ENCODE data around the gene ALPK1.

The ALPK1 gene

DNA sequence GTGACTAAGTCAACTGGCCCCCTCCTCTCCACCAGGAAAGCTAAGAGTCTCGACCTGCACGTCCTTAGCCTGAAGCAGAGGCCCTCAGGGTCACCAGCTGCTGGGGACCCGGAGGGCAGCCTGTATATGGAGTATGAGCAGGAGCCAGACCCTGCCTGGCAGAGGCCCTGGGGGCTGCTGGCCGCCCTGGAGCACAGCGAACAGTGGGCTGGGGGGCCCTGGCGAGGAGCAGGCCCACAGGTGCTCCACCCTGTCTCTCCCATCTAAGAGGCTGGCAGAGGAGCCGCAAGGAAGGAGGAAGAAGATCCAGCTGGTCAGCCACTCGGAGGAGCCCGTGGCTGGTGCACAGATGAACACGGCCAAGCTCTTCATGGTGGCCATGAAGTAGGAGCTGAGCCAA lies 61.2 kb downstream of the ALPK1 start:
- TF ChIP-seq, protein P1, sequence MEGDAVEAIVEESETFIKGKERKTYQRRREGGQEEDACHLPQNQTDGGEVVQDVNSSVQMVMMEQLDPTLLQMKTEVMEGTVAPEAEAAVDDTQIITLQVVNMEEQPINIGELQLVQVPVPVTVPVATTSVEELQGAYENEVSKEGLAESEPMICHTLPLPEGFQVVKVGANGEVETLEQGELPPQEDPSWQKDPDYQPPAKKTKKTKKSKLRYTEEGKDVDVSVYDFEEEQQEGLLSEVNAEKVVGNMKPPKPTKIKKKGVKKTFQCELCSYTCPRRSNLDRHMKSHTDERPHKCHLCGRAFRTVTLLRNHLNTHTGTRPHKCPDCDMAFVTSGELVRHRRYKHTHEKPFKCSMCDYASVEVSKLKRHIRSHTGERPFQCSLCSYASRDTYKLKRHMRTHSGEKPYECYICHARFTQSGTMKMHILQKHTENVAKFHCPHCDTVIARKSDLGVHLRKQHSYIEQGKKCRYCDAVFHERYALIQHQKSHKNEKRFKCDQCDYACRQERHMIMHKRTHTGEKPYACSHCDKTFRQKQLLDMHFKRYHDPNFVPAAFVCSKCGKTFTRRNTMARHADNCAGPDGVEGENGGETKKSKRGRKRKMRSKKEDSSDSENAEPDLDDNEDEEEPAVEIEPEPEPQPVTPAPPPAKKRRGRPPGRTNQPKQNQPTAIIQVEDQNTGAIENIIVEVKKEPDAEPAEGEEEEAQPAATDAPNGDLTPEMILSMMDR (conservative IDR thresholded peaks at IDR 0.05): no peak
- H3K27ac ChIP-seq: no peak overlapping the region

DNA sequence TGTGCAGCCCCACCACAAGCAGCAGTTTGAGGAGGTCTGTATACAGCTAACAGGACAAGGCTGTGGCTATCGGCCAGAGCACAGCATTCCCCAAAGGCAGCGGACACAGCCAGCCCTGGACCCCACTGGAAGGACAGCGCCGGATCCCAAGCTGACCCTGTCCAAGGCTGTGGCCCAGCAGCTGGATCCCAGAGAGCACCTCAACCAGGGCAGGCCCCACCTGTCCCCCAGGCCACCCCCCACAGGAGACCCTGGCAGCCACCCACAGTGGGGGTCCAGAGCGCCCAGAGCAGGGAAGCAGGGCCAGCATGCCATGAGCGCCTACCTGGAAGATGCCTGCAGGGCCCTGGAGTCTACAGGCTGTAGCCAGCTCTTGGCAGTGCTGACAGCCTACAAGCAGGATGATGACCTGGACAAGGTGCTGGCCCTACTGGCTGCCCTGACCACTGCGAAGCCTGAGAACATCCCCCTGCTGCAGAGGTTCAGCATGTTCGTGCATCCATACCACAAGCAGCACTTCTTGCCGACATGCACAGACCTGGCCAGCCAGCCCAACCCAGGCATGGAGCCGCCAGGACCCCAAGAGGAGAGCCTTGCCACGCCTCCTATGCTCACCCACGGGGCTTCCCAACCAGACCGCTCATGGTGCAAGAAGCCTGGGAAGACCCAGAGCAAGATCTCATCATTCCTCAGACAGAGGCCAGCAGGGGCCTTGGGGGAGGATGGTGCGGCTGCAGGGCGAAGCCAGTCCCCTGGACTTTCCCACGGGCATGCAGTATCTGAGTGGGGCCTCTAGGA lies 62.0 kb downstream of the ALPK1 start:
- no peak overlapping the region for H3K27ac ChIP-seq
- TF ChIP-seq, protein P1 (conservative IDR thresholded peaks at IDR 0.05): no peak

DNA sequence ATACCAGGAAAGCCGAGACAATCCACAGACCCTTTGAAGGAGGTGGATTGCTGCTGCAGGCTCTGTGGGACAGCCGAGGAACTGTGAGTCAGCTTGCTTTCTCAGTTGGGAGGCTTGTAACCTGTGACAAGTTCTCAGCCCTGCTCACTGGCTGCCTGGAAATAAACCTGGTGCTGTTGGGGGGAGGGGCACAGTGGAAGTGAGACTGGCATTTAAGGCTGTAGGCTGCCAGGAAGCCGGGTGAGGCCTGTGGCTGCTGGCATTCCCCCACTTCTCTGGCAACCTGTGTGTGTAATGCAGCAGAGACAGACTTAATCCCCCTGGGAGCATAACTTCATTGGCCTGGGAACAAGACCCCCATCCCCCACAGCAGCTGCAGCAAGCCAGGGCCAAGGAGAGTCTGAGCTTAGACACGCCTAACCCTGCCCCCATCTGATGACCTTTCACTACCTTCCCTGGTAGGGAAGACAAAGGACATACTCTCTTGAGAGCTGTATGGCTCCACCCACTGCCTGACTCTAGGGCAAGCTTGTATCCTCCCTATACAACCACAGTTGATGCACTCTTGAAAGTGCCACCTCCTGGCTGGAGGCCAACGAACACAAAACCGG lies 64.1 kb downstream of the ALPK1 start:
- no peak overlapping the region for H3K27ac ChIP-seq
- TF ChIP-seq, protein P1 (conservative IDR thresholded peaks at IDR 0.05): no peak

DNA sequence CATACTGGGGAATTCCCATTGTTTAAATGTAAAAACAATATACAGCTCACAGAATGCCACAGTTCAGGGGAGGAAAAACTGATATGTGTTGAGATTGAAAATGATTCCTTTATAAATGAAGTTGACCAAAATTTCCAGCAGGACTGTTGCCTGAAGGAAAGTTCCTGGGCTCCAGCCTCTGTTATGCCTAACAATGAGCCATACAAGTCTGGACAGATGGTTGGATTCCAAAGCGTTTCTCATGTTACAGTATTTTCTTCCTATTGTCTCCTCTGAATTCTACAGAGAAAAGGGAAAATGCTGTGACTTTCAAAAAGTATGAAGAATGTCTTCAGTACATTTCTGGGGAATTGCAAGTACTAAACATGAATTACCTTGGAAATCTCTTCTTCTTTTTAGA lies 73.3 kb downstream of the ALPK1 start:
- H3K27ac ChIP-seq: no peak overlapping the region; the same call in 1 of the 2 replicates

DNA sequence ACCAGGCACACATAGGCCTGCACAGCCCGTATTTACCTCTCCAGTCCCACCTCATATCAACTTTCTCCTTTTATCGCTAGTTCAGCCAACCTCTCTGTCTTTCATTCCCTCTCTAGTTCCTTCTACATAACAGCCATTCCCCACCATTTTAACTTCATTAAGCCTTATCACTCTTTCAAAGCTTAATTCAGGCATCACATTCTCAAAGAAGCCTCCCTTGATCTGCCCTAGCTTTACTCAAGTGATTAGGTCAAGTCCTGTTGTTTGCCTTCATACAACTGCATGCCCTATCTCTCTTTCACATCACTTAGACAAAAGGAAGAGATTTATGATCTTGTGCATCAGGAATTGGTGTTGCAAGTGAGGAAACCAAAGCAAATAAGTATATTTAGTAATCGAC lies 74.2 kb downstream of the ALPK1 start:
- H3K27ac ChIP-seq: no peak overlapping the region; the same call in 1 of the 2 replicates
- TF ChIP-seq, protein P1 (conservative IDR thresholded peaks at IDR 0.05): no peak

More for the DNA sequence above, 73.3 kb downstream of the ALPK1 start:
- TF ChIP-seq, protein P1 (conservative IDR thresholded peaks at IDR 0.05): no peak

DNA sequence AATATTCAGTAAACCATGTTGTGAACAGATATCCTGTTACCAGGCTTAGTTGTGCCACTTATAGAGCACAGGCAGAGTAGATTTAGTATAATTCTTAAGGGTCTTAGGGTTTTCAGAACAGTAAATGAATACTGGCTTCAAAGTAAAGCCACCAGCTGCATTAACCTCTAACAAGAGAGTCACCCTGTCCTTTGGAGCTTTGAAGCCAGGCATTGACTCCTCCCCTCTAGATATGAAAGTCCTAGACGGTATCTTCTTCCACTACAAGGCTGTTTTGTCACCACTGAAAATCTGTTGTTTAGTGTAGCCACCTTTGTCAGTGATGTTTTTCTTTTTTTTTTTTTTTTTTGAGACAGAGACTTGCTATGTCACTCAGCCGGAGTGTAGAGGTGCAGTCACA lies 77.7 kb downstream of the ALPK1 start:
- H3K27ac ChIP-seq: no peak overlapping the region
- TF ChIP-seq, protein P1 (conservative IDR thresholded peaks at IDR 0.05): no peak

DNA sequence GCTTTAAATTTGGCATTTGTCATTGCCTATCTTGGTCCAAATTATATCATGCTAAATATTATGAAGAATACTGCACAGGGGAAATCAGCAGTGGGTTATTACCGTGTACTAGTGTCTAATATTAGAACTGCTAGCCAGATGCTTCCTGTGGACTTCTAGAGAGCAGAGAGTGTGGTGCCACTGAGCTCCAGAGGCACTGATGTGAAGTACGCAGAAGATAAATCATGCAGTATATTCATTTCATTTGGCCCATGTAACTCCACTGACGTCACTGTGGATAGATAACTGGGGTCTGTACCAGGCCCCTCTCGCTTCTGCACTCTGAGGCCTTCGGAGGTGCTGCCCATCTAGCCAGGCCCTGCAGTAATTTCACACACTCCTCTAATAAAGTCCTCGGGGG lies 80.0 kb downstream of the ALPK1 start:
- TF ChIP-seq, protein P1 (conservative IDR thresholded peaks at IDR 0.05): no peak
- H3K27ac ChIP-seq: no peak overlapping the region

Data from VCaP (cell line).